Measurements from ENCODE around the gene PHOSPHO2. TPM values are rescaled to one million over a fixed set of nuclear protein-coding genes. Genes with fewer than 3 reads are reported as not detected.

PHOSPHO2 gene
- polyA plus RNA-seq, 2 donors: 1.1 to 1.2 TPM

- no peaks in the 10 kb centered on the region for H3K9me3 ChIP-seq (ENCODE audit: control insufficient read depth in 2 of 2, insufficient read depth in 1 of 2, low read depth in 1 of 2, low read length in 1 of 2)
- H3K4me1 ChIP-seq (ENCODE audit: control insufficient read depth in 2 of 2, insufficient read depth in 2 of 2, low read length in 1 of 2): no peaks in the 10 kb centered on the region
- H3K27me3 ChIP-seq (ENCODE audit: control insufficient read depth in 1 of 2, insufficient read depth in 2 of 2, low read length in 2 of 2): no peaks in the 10 kb centered on the region
- WGBS, 2 donors: 71 to 83% methylated on average over 4 of the region's 4 CpGs
- no peak overlapping the region for H3K27ac ChIP-seq (ENCODE audit: low read depth in 2 of 2, low read length in 1 of 2)
- H3K4me3 ChIP-seq (ENCODE audit: low read depth in 1 of 2, low read length in 2 of 2): no peak overlapping the region
- H3K36me3 ChIP-seq (ENCODE audit: control insufficient read depth in 2 of 2, insufficient read depth in 2 of 2, low read length in 1 of 2): no peaks in the 10 kb centered on the region
These were observed 49.3 kb downstream of the PHOSPHO2 start for GRCh38 chr2:169743549-169743948.

DNA sequence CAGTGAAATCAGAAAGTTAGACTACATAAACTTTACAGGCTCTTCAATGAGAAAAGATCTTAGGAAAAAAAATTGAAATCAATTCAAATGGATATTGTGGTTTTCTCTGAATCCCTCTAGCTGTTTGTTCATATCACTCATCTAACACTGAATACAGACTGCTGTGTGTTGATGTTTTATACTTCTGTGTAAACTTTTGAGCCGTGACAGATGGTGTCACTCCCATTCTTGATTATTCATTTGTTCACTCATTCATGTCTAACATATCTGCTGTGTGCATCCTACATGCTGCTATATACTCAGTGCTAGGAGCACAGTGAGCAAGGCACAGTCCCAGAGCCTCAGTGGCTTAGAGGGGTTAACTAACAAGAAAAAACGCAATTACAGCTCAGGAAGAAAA, 52.0 kb downstream of the PHOSPHO2 start:
- 74 to 77% methylated on average over 2 of the region's 2 CpGs for WGBS, 2 donors
- H3K4me1 ChIP-seq (ENCODE audit: control insufficient read depth in 2 of 2, insufficient read depth in 2 of 2, low read length in 1 of 2): no peaks in the 10 kb centered on the region
- H3K36me3 ChIP-seq (ENCODE audit: control insufficient read depth in 2 of 2, insufficient read depth in 2 of 2, low read length in 1 of 2): peaks cover 0 to 2% of the 10 kb centered on the region in 2 donors
- no peak overlapping the region for H3K4me3 ChIP-seq (ENCODE audit: low read depth in 1 of 2, low read length in 2 of 2)
- no peaks in the 10 kb centered on the region for H3K27me3 ChIP-seq (ENCODE audit: control insufficient read depth in 1 of 2, insufficient read depth in 2 of 2, low read length in 2 of 2)
- no peaks in the 10 kb centered on the region for H3K9me3 ChIP-seq (ENCODE audit: control insufficient read depth in 2 of 2, insufficient read depth in 1 of 2, low read depth in 1 of 2, low read length in 1 of 2)
- no peak overlapping the region for H3K27ac ChIP-seq (ENCODE audit: low read depth in 2 of 2, low read length in 1 of 2)

DNA sequence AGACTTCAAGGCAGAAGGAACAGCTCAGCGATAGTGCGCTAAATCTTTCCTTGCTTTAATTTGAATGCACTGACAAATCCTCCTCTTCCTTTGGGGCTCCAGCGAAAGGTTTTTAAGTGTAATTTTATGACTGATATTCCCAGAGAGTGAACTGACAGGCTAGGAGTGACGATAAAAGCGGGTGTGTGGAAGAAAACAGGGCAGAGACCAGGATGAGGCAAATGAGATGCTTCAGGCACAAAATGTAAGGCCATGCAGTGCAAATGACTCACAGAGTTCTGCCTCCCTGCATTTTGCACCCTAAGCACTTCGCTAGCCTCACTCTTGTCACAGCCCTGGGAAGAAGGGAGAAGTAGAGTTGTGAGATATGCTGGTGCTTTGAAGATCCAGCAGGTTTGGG, 54.0 kb downstream of the PHOSPHO2 start:
- Histone ChIP-seq H3K27ac (ENCODE audit: low read depth in 2 of 2, low read length in 1 of 2) (no peak overlapping the region), H3K27me3 (ENCODE audit: control insufficient read depth in 1 of 2, insufficient read depth in 2 of 2, low read length in 2 of 2) (no peaks in the 10 kb centered on the region), H3K4me3 (ENCODE audit: low read depth in 1 of 2, low read length in 2 of 2) (no peak overlapping the region), H3K9me3 (ENCODE audit: control insufficient read depth in 2 of 2, insufficient read depth in 1 of 2, low read depth in 1 of 2, low read length in 1 of 2) (no peaks in the 10 kb centered on the region), H3K36me3 (ENCODE audit: control insufficient read depth in 2 of 2, insufficient read depth in 2 of 2, low read length in 1 of 2) (peaks cover 0 to 2% of the 10 kb centered on the region in 2 donors), H3K4me1 (ENCODE audit: control insufficient read depth in 2 of 2, insufficient read depth in 2 of 2, low read length in 1 of 2) (no peaks in the 10 kb centered on the region)
- 79 to 81% methylated on average over 6 of the region's 6 CpGs for WGBS, 2 donors

Other genes with a start within 250 kb of the PHOSPHO2 start
- gene BBS5, start 215.0 kb upstream of the PHOSPHO2 start, polyA plus RNA-seq: 1 to 10 TPM; 2.3 to 3.0 TPM
- under 1 TPM; 0.31 to 0.34 TPM for gene KLHL41, start 184.8 kb upstream of the PHOSPHO2 start, polyA plus RNA-seq
- gene FASTKD1, start 120.6 kb upstream of the PHOSPHO2 start, polyA plus RNA-seq: 10 to 100 TPM; 14.2 to 58.5 TPM
- 10 to 100 TPM; 24.1 to 40.5 TPM for gene PPIG, start 110.1 kb upstream of the PHOSPHO2 start, polyA plus RNA-seq
- gene CFAP210, start 64 bp upstream of the PHOSPHO2 start, polyA plus RNA-seq: under 1 TPM; 0.02 to 0.08 TPM
- 1 to 10 TPM; 2.6 to 3.0 TPM for gene KLHL23, start 39.4 kb downstream of the PHOSPHO2 start, polyA plus RNA-seq
- 10 to 100 TPM; 33.8 to 56.9 TPM for gene SSB, start 104.4 kb downstream of the PHOSPHO2 start, polyA plus RNA-seq
- 10 to 100 TPM; 40.6 to 45.2 TPM for gene METTL5, start 130.4 kb downstream of the PHOSPHO2 start, polyA plus RNA-seq
- 1 to 10 TPM; 9.8 TPM for gene UBR3, start 133.0 kb downstream of the PHOSPHO2 start, polyA plus RNA-seq

Data from esophagus (tissue), 2 donors.